ENCODE results near the gene ARCN1. TPM values are rescaled to one million over a fixed set of nuclear protein-coding genes. Genes with fewer than 3 reads are reported as not detected.

The ARCN1 gene
- total RNA-seq, 1 donor from 2014 or later, result 176 TPM

GRCh38 chr11:118635642-118636041 is 63.4 kb downstream of the ARCN1 start:
- DNase-seq (ENCODE audit: low spot score), result no peak

GRCh38 chr11:118636569-118637290 is 64.5 kb downstream of the ARCN1 start:
- no peak for DNase-seq (ENCODE audit: low spot score)

DNA sequence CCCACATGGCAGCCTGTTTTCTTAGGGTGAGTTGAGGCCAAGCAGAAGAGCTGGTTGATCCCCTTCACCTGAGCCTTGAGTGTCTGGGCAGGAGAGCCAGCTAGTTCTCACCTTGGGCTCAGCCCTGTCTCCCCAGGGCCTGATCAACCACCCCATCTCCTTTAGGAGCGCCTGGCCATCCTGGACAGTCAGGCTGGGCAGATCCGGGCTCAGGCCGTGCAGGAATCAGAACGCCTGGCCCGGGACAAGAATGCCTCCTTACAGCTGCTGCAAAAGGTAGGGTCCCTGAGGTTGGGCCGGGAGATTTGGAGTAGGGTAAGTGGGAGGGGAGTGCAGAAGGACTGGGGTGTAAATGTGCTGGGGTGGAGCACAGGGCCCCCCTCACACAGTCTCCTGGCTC is 66.5 kb downstream of the ARCN1 start:
- no peak for DNase-seq (ENCODE audit: low spot score)

DNA sequence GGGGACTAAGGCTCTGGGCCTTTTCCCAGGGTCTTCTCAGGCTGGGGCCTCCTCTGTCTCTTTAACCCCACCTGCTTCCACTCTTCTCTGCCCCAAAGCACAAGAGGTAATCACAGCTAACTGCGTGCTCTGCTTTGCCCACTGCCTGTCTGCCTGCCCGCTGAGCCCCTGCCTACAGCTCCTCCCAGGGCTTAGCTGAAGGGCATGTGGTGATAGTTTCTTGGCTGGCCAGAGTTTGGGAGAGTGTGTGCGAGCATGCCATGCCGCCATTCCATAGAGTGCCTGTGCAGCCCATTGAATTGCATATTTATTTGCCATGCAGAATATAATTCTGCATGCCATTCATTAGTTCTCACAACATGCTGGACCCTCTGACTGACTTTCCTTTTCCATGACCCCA is 67.7 kb downstream of the ARCN1 start:
- no peak for DNase-seq (ENCODE audit: low spot score)

DNA sequence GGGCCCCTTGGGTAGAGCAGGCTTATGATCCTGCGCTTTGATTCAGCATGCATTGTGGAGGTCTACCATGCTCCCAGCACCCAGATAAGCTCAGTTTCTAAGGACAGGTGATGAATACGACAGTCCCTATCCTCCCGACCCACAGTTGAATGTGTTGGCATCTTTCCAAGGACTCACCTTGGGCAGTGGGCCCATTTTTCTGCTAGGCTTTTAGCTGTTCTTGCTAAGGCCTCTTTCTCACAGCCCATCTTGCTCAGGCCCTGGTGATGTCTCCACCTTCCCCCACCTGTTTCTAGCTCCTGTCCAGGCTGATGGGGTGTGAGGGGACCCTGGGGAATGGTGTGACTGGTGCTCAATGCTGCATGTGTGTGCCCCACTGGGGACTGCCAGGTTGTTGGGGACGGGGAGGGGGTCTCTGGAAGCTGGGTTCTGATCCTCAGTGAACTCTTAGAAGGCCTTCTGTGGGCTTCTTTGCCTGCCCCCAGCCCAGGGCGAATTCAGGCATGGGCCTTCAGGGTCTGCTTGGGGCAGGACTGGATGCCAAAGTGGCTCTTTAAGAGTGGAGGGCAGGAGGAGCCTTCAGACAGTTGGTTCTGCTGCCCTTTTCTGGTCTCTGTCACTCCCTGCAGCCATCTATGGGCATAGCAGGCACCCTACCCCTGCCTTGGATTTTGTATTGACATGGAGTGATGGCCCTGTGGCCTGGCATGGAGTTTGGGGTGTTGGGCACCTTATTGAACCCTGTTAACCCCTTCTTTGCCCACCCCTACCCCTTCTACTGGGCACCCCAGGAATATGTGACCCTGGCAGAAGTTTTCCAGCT is 68.3 kb downstream of the ARCN1 start:
- DNase-seq (ENCODE audit: low spot score), result no peak

DNA sequence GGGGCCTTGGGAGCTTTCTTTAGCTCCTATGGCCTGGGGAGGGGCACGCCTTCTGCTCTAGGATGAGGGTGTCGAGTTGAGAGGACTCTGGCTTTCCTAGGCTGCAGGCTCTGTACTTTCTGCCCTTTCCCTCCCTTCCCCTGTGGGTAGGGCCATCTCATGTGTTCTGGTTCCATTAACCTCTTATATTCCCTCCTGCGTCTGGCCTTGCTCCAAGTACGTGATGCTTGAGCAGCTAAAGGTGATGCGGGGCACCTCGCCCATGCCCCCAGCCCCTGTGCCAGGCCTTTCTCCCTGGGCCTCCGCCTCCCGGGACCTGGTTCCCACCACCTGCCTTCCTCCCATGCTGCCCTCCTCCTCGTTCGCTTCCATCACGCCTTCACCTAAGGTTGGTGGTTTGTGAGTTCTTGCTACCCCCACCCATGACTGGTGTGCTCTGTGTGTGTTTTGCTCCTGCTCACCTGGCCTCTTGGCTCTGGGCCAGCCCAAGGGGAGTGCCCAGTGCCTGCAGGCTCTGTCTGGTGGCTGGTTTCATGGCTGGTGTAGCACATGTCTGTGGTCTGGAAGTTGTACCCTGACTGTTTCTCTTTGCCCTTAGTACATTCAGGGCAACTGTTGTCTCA is 69.3 kb downstream of the ARCN1 start:
- no peak for DNase-seq (ENCODE audit: low spot score)

DNA sequence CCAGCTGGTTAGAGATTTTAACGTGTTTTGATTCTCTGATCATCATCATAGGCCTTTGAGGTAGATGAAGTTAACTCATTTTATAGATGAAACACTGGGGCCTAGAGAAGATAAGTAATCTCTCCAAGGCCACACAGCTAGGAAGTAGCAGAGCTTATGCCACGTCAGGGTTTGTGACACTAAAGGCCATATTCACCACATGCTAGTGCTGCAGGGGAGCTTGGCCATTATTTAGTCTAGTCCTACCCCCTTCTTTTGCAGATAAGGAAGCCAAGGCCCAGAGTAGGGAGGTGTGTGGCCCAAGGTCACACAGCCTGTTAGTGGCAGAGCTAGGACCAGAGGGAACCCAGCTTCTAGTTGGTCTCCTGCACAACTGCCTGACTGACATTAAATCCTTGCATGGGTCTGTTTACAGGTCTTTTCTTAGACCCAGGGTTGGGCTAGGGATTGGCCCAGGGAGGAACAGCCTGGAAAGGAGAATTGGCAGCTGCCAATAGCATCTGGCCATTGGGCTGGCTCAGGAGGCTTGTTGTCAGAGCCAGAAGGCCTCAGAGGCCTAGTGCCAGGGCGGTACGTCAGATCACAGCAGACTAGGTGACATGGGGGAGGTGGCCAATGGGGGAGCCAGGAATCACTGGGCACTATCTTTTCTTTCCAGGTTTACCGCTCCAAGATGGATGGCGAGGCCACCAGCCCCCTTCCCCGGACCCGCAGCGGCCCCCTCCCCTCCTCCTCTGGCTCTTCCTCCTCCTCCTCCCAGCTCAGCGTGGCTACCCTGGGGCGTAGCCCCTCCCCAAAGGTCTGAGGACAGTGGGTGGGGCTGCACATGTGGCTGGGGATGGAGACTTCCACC is 71.2 kb downstream of the ARCN1 start:
- no peak for DNase-seq (ENCODE audit: low spot score)

- no peak for DNase-seq (ENCODE audit: low spot score)
These were observed 71.8 kb downstream of the ARCN1 start for GRCh38 chr11:118643995-118644345.

DNA sequence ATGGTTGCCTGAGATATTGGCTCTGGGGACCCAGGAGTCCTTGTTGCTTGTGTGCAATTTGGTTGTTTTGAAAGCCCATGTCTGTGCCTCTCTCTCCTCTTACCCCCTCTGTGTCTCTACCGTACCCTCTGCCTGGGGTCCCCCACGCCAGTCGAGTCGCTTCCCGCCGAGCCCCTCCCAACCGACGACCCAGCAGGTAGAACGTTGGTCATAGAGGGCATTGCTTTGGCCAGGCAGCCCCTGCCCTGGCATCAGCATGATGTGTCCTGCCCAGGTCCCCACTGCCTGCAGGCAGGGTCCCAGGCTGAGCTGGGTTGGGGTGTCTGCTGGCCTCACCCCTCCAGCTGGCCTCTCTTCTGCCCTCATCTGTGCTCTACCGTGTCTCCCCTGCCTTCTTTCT is 72.3 kb downstream of the ARCN1 start:
- no peak for DNase-seq (ENCODE audit: low spot score)

GRCh38 chr11:118645066-118645715 is 73.0 kb downstream of the ARCN1 start:
- DNase-seq (ENCODE audit: low spot score), result no peak

DNA sequence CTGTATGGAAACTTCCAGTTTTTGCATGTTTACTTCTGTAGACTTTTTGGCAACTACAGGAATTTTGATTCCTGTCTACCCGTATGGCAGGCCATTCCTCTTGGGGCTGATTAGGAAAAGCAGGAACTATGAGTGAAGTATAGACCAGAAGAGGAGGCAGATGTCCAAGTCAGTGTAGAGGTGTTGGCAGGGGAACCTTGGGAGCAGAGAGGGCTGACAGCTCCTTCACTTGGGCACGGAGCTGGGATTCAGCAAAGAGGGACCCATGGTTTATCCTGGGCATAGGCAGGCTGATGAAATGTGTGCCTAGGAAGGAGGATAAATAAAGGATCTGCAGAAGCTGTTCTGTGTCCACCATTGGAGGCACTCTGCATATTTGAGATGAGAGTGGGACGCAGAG is 74.2 kb downstream of the ARCN1 start:
- DNase-seq (ENCODE audit: low spot score), result no peak

- no peak for DNase-seq (ENCODE audit: low spot score)
These were observed 76.1 kb downstream of the ARCN1 start for GRCh38 chr11:118648291-118648690.

GRCh38 chr11:118649941-118650340 is 77.7 kb downstream of the ARCN1 start:
- no peak for DNase-seq (ENCODE audit: low spot score)

GRCh38 chr11:118650366-118650765 is 78.2 kb downstream of the ARCN1 start:
- DNase-seq (ENCODE audit: low spot score), result no peak

- no peak for DNase-seq (ENCODE audit: low spot score)
These were observed 79.6 kb downstream of the ARCN1 start for GRCh38 chr11:118651820-118652219.

Small RNA genes lying within 50 kb of the gene (microRNA-seq; reads per million reads assigned to microRNA genes)
- gene MIR6716 (ENCODE audit: borderline number of aligned reads), result 3.6 reads per million

Other genes starting within 250 kb of the ARCN1 start
- gene CD3D, start 229.7 kb upstream of the ARCN1 start, total RNA-seq, result 1.3 TPM
- gene CD3G, start 228.1 kb upstream of the ARCN1 start, total RNA-seq, result 1.1 TPM
- gene UBE4A, start 212.8 kb upstream of the ARCN1 start, total RNA-seq, result 39.3 TPM
- 182 TPM for gene ATP5MG, start 170.8 kb upstream of the ARCN1 start, total RNA-seq
- 43.6 TPM for gene KMT2A, start 135.9 kb upstream of the ARCN1 start, total RNA-seq
- not detected for gene TTC36, start 44.9 kb upstream of the ARCN1 start, total RNA-seq
- 2.7 TPM for gene TMEM25, start 41.2 kb upstream of the ARCN1 start, total RNA-seq
- gene IFT46, start 6.5 kb upstream of the ARCN1 start, total RNA-seq, result 11.4 TPM
- 562 TPM for gene PHLDB1, start 35.2 kb downstream of the ARCN1 start, total RNA-seq
- not detected for gene TREH, start 107.2 kb downstream of the ARCN1 start, total RNA-seq
- gene DDX6, start 218.8 kb downstream of the ARCN1 start, total RNA-seq, result 103 TPM